HepG2 (cell line): Measurements from ENCODE around the gene ARHGAP12. TPM values are rescaled to one million over a fixed set of nuclear protein-coding genes. Genes with fewer than 3 reads are reported as not detected.

Source experiments
- ARID3A ChIP-seq: IDR thresholded peaks from 2 replicates; pipeline ENCODE4 v1.6.1; 2012; ENCODE audit warnings: low read depth, low read length, improper control_type of control experiment
- ARID5B ChIP-seq: IDR thresholded peaks from 2 replicates; pipeline ENCODE4 v1.4.0; 2020; ENCODE audit warnings: mild to moderate bottlenecking, missing genetic modification reagents
- ATM ChIP-seq: fragments of 450-650 bp; IDR thresholded peaks from 2 replicates; pipeline ENCODE4 v1.7.1; 2017; ENCODE audit warnings: mild to moderate bottlenecking, borderline replicate concordance
- FOXA3 ChIP-seq: IDR thresholded peaks from 2 replicates; pipeline ENCODE4 v1.6.1; 2016; ENCODE audit warnings: missing genetic modification reagents, missing compliant biosample characterization
- HNF4A ChIP-seq: sonication (generic); formaldehyde crosslinking; IDR thresholded peaks from 2 replicates; pipeline ENCODE4 v1.4.0; 2020; ENCODE audit warnings: missing genetic modification reagents
- MTA3 ChIP-seq: sonication (generic); formaldehyde crosslinking; IDR thresholded peaks from 2 replicates; pipeline ENCODE4 v1.4.0; 2020; ENCODE audit warnings: missing genetic modification reagents
- SAP130 ChIP-seq: IDR thresholded peaks from 2 replicates; pipeline ENCODE4 v1.6.1; 2016; ENCODE audit warnings: low read depth
- SNAPC5 ChIP-seq: sonication (generic); formaldehyde crosslinking; IDR thresholded peaks from 2 replicates; pipeline ENCODE4 v1.8.1; 2023; ENCODE audit warnings: mild to moderate bottlenecking, missing genetic modification reagents, borderline replicate concordance
- ZNF792 ChIP-seq: IDR thresholded peaks from 2 replicates; pipeline ENCODE4 v1.6.1; 2016
- polyA plus RNA-seq, 8 experiments: library from polyadenylated mRNA; depleted of rRNA in 3 of 8; stranded (reverse) in 7 of 8; unstranded in 1 of 8; fragments of >200 nt; fragmentation: Illumina TruSeq in 4 of 8; extraction: Trizol in 4 of 8; gene quantifications; 2 replicates each; pipeline versions ENCODE4 v1.2.1 to v1.2.3, GENCODE V29; 2011 to 2016; ENCODE audit warnings: low read depth in 4 of 8, missing spikeins in 1 of 8, mixed read lengths in 1 of 8; ENCODE audit not compliant: insufficient read depth in 1 of 8
- total RNA-seq, 5 experiments: library from RNA; depleted of rRNA; stranded (reverse); fragments of >200 nt; fragmentation: Illumina TruSeq; extraction: Trizol; gene quantifications; 2 replicates each; pipeline ENCODE4 v1.2.3, GENCODE V29; 2016; ENCODE audit warnings: low read depth in 1 of 5

Gene ARHGAP12
- total and polyA plus RNA-seq, 2 of the 13 experiments (the other 11 are each of a cell fraction or from before 2014, with no cell fraction given): 25.0 to 54.6 TPM

DNA sequence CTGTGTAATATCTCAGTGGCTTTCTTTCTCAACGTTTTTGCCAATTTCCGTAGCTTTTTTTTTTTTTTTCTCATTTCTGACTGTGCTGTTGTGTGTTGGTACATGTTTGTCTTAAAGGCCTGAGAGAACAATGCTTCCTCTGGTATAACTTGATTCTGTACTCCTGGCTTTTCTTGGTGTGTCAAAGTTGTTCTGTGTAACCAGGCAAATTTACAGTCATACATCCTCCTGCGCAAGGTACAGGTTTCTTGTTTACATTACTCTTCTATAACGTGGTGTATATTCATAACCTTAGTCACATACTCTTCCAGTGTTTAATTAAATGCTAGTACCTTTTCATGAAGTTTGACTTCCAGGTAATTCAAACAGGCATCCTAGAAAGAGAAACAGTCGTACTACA lies 8.3 kb upstream of the ARHGAP12 start (continued):
- TF ChIP-seq ARID5B (CRISPR knock-in tag) (peak; percentile 43; the same call in 1 of the 2 replicates), FOXA3 (CRISPR knock-in tag) (peak; percentile 80), HNF4A (CRISPR knock-in tag) (peak; percentile 20; the same call in 1 of the 2 replicates), SAP130 (CRISPR knock-in tag) (0 out of 2 replicates have a peak, but pooled peaks have one; percentile 22), ZNF792 (no peak), ATM (no peak), ARID3A (peak; percentile 72; the same call in 1 of the 2 replicates), MTA3 (CRISPR knock-in tag) (no peak), SNAPC5 (CRISPR knock-in tag) (no peak)
- TF ChIP-seq, all 625 proteins: peak for 13
